Heart right ventricle (tissue), 16 donors: ENCODE measurements around the gene ZNF619. TPM values are rescaled to one million over a fixed set of nuclear protein-coding genes. Genes with fewer than 3 reads are reported as not detected.
A peak's percentile ranks its signal among the peaks of the same experiment; 100 is the strongest.

Source experiments
- ATAC-seq, 8 donors: fragments of 200-7000 bp; cut with Tn5 transposase; one replicate each; pipeline ENCODE4 v1.9.1; 2020; ENCODE audit warnings: mild to moderate bottlenecking in 8 of 8, moderate library complexity in 8 of 8, moderate number of reproducible peaks in 1 of 8
- DNase-seq, 2 donors: peaks; one replicate each; pipeline ENCODE4 v3.0.0-alpha.2; 2020
- H3K27ac ChIP-seq, 10 donors: fragments of 200-600 bp; sonication (generic) in 2 of 10; one replicate each; pipeline versions ENCODE4 v1.5.0 to v1.8.0; 2020 to 2022; ENCODE audit warnings: mild to moderate bottlenecking in 3 of 10
- H3K27me3 ChIP-seq, 7 donors: fragments of 200-600 bp; one replicate each; pipeline ENCODE4 v1.8.0; 2021 to 2022; ENCODE audit warnings: mild to moderate bottlenecking in 2 of 7
- H3K36me3 ChIP-seq, 9 donors: fragments of 200-600 bp; sonication (generic) in 1 of 9; one replicate each; pipeline versions ENCODE4 v1.5.0 to v1.8.0; 2020 to 2022; ENCODE audit warnings: mild to moderate bottlenecking in 2 of 9
- H3K4me1 ChIP-seq, 9 donors: fragments of 200-600 bp; sonication (generic) in 1 of 9; one replicate each; pipeline versions ENCODE4 v1.5.0 to v1.8.0; 2020 to 2022; ENCODE audit warnings: mild to moderate bottlenecking in 4 of 9
- H3K4me3 ChIP-seq, 10 donors: fragments of 200-600 bp; sonication (generic) in 2 of 10; one replicate each; pipeline versions ENCODE4 v1.5.0 to v1.8.0; 2020 to 2022; ENCODE audit warnings: mild to moderate bottlenecking in 7 of 10, moderate library complexity in 2 of 10
- H3K9me3 ChIP-seq, 11 donors: fragments of 200-600 bp in 10 of 11; sonication (generic) in 2 of 11; one replicate each; pipeline versions ENCODE4 v1.5.0 to v1.8.0; 2013 to 2022; ENCODE audit warnings: mild to moderate bottlenecking in 2 of 11, control low read depth in 1 of 11, moderate library complexity in 1 of 11
- WGBS, 2 donors: extraction: QIAGEN DNeasy Blood & Tissue Kit; methylation state at CpG; one replicate each; pipeline ENCODE4 v1.1.7; 2013; ENCODE audit warnings: inconsistent platforms in 1 of 2; 5-methylcytosine and 5-hydroxymethylcytosine counted together
- intact Hi-C, 10 donors: fragments of 100-400 bp; cut with DNase I; formaldehyde crosslinking; loops; one replicate each; pipeline versions ENCODE4 v1.11.1 to v1.14.2; 2022
- polyA plus RNA-seq, 2 donors: library from polyadenylated mRNA; stranded (reverse); fragments of 200-250 nt; gene quantifications; one replicate each; pipeline ENCODE4 v1.2.3, GENCODE V29; 2013
- total RNA-seq, 10 donors: library from RNA; stranded (reverse); fragmentation: NEBNext Ultra II Directional in 3 of 10; extraction: Animal tissue kit (Norgen Biotek cat#: 25700) in 3 of 10; gene quantifications; one replicate each; pipeline versions ENCODE4 v1.2.1 to v1.2.4, GENCODE V29; 2021 to 2023
- TF ChIP-seq, protein P1 (sequence below), 9 donors: fragments of 200-600 bp; sonication (generic) in 2 of 9; IDR thresholded peaks; one replicate each; pipeline versions ENCODE4 v1.5.0 to v1.8.0; 2021 to 2022; ENCODE audit warnings: antibody characterized with exemption in 9 of 9, mild to moderate bottlenecking in 5 of 9, moderate library complexity in 1 of 9
- donor health status: Arrhythmogenic right ventricular cardiomyopathy.
- donor health status: ischemic (EF 13 %, LVEDD 7.1; RV severe dilation, severe dysfunction).
- donor health status: healthy with polysubstance abuse.
- donor health status: DM: no; HTN: yes; CAD: no.
- donor health status: DM: no; HTN: no; CAD: no.
- donor health status: ischemic (EF 25% LVEDD 6.9; RV normal size, moderate dysfunction).
- donor health status: ischemic (EF 25% LVEDD 5.7; RV mildly dilated, moderate dysfunction).
- donor health status: healthy.
- donor health status: DM: yes; HTN: yes; CAD: no.
- donor health status: Ischemic cardiomyopathy.
- donor health status: ischemic (EF 35%, LVEDD 5.7; RV mildly dilated, moderate dysfunction).
- donor health status: nonischemic (EF 11% LVEDD 7.7; RV severe dilation, severe dysfunction).
- donor health status: DM: yes; HTN: yes; CAD: no.
- donor health status: PGD.
- donor health status: ischemic (EF 29% LVEDD 5.4; RV normal size, mild dysfunction).
- donor health status: nonischemic (EF 23%, LVEDD 6.1; RV moderate dilation, normal function).

Gene ZNF619
- total and polyA plus RNA-seq, 12 donors = 1.0 to 6.1 (median 4.9) TPM

DNA sequence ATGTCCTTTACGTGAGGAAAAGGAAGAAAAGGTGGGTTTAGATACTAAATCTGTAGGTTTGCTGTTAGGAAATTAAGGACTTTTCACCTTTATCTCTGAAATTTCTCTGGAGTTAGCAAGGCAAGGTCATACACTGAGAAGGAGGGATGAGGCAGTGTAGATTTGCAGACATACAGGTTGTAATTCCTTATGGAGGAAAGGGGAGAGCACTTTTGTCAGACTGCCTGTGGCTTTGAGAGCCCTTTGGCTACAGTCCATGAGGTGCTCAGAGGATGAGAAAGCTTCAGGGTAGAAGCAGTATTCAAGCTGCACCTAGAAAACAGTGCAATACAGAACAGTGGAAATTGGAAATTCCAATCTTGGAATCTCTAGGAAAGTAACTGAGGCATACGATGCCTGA, 11.5 kb upstream of the ZNF619 start:
- DNase-seq (no peak), ATAC-seq (no peak)
- WGBS, 2 donors = 89 to 90% methylated on average over 2 of the region's 2 CpGs
- TF ChIP-seq, protein P1, sequence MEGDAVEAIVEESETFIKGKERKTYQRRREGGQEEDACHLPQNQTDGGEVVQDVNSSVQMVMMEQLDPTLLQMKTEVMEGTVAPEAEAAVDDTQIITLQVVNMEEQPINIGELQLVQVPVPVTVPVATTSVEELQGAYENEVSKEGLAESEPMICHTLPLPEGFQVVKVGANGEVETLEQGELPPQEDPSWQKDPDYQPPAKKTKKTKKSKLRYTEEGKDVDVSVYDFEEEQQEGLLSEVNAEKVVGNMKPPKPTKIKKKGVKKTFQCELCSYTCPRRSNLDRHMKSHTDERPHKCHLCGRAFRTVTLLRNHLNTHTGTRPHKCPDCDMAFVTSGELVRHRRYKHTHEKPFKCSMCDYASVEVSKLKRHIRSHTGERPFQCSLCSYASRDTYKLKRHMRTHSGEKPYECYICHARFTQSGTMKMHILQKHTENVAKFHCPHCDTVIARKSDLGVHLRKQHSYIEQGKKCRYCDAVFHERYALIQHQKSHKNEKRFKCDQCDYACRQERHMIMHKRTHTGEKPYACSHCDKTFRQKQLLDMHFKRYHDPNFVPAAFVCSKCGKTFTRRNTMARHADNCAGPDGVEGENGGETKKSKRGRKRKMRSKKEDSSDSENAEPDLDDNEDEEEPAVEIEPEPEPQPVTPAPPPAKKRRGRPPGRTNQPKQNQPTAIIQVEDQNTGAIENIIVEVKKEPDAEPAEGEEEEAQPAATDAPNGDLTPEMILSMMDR (IDR thresholded peaks at IDR 0.05) = no peak
- H3K4me3 ChIP-seq = no peak overlapping the region
- H3K27me3 ChIP-seq = no peaks in the 10 kb centered on the region
- intact Hi-C loops = no loop called here
- H3K27ac ChIP-seq = no peak overlapping the region
- H3K36me3 ChIP-seq = peaks cover 0 to 63% (median 45%) of the 10 kb centered on the region in 9 donors
- H3K9me3 ChIP-seq = no peaks in the 10 kb centered on the region
- peaks cover 0 to 11% (median 0%) of the 10 kb centered on the region in 9 donors for H3K4me1 ChIP-seq

DNA sequence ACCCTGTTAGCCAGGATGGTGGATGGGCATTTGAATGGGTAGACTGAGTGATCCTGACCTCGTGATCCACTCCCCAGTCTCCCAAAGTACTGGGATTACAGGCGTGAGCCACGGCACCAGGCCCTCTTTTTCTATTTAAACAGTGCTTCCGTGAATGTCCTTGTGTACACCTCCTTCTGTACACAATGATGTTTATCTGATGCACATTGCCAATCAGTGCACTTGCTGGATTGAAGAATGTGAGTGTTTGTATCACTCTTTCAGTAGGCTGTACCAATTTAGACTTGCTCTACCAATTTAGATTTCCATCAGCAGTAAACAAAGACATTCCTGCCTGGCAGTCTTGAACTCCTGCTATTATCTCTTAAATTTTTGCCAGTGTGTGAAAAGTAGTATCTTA, 8.9 kb upstream of the ZNF619 start:
- no peak overlapping the region for H3K4me3 ChIP-seq
- TF ChIP-seq, protein P1 (IDR thresholded peaks at IDR 0.05) = no peak
- DNase-seq = no peak
- no peaks in the 10 kb centered on the region for H3K27me3 ChIP-seq
- no peak overlapping the region for H3K27ac ChIP-seq
- peaks cover 0 to 11% (median 0%) of the 10 kb centered on the region in 9 donors for H3K4me1 ChIP-seq
- intact Hi-C loops = no loop called here
- peaks cover 0 to 37% (median 21%) of the 10 kb centered on the region in 9 donors for H3K36me3 ChIP-seq
- ATAC-seq = no peak
- no peaks in the 10 kb centered on the region for H3K9me3 ChIP-seq
- WGBS, 2 donors = 89 to 95% methylated on average over 4 of the region's 4 CpGs

DNA sequence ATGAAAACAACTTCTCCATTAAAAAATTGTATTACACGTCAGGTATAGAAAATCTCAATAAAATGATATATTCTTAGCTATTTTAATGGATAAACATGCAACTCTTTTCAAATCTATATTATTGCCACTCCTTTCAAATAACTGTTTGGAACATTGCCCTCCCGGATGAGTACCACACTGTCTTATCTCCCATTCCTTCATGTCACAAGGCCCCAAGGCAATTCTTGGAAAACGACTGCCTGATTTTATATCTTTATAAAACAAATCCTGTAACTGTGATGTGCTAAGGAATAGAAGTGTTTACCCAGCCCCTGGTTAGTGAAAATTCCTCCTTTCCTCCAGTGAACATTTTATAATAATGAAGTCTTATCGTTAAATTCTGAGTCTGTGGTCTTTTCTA, 6.2 kb upstream of the ZNF619 start:
- DNase-seq (no peak), ATAC-seq (no peak)
- H3K4me1 ChIP-seq = no peaks in the 10 kb centered on the region
- no peaks in the 10 kb centered on the region for H3K27me3 ChIP-seq
- intact Hi-C loops = loop anchor here in 2 of 10 donors (10.0 kb wide), 1 partner anchor 54 kb away; the partner anchor contains the start of gene ZNF621 (in 2 of the 2)
- H3K4me3 ChIP-seq = no peak overlapping the region
- H3K27ac ChIP-seq = no peak overlapping the region
- WGBS, 2 donors = 75% methylated on average over 4 of the region's 4 CpGs
- H3K9me3 ChIP-seq = no peaks in the 10 kb centered on the region
- peaks cover 0 to 14% (median 0%) of the 10 kb centered on the region in 9 donors for H3K36me3 ChIP-seq
- TF ChIP-seq, protein P1 (IDR thresholded peaks at IDR 0.05) = no peak

DNA sequence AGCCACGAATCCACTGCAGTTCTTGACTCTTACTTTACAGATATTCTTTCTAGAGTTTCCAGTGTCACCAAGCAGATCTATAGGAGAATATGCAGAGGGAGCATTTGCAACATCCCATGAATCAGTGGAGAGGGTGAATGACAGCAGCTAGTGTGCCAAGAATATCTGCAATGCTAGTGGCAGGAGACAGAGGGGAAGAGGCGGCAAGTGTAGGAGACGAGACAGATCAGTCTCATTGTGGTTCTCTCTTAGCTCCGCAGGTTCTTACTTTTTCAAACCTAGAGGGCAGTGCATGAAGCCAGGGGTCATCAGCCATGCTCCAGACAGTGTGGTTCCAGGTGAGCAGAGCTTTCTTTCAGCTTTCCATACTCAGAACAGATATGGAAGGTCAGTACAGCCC, 744 bp downstream of the ZNF619 start:
- TF ChIP-seq, protein P1 (IDR thresholded peaks at IDR 0.05) = no peak
- H3K27ac ChIP-seq = peak overlapping the region in 6 of 10 donors; percentile 71 to 92 (median 76)
- peak in 6 of 8 donors; percentile 13 to 46 (median 38) for ATAC-seq

More for the DNA sequence above, 744 bp downstream of the ZNF619 start:
- H3K4me3 ChIP-seq = peak overlapping the region in 9 of 10 donors; percentile 71 to 94 (median 83)
- no peaks in the 10 kb centered on the region for H3K27me3 ChIP-seq
- peaks cover 0 to 17% (median 11%) of the 10 kb centered on the region in 9 donors for H3K4me1 ChIP-seq
- WGBS, 2 donors = 33 to 36% methylated on average over 4 of the region's 4 CpGs
- no peak for DNase-seq
- H3K36me3 ChIP-seq = peaks cover 0 to 44% (median 26%) of the 10 kb centered on the region in 9 donors
- no peaks in the 10 kb centered on the region for H3K9me3 ChIP-seq
- intact Hi-C loops = loop anchor here in 4 of 10 donors (2.0 to 10.0 kb wide), 3 partner anchors 45 to 47 kb away; partner anchors contain the start of gene ZNF621 (in 4 of the 4)
